CD1c-positive myeloid dendritic cell (primary cell): ENCODE results near the gene CPVL.
A peak's percentile ranks its signal among the peaks of the same experiment; 100 is the strongest.

Experiments
- DNase-seq: peaks from one replicate; pipeline ENCODE4 v3.0.0-alpha.2; 2016; ENCODE audit errors: extremely low spot score

CPVL gene

DNA sequence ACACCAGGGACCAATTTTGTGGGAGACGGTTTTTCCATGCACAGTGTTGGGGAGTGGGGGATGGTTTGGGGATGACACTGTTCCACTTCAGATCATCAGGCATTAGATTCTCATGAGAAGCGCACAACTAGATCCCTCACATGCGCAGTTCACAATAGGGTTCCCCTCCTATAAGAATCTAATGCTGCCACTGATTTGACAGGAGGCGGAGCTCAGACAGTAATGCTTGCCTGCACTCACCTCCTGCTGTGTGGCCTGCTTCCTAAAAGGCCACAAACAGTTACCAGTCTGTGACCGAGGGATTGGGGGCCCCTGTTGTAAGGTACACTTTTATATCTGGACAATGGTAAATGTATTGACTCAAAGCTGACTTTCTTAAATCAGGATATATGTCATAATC, 142.6 kb downstream of the CPVL start:
- DNase-seq = no peak

DNA sequence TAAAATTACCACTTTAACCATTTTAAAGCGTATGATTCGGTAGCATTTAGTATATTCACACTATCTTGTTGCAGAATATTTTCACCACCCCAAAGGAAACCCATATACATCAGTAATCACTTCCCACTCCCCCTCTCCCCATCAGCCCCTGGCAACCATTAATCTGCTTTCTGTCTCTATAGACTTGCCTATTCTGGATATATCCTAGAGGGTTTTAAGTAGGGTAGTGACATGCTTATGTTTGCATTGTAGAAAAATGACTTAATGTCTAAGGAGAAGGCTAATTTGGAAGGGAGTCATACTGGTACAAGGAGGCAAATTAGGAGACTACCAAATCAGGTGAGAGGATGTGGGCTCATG, 145.6 kb downstream of the CPVL start:
- no peak for DNase-seq

DNA sequence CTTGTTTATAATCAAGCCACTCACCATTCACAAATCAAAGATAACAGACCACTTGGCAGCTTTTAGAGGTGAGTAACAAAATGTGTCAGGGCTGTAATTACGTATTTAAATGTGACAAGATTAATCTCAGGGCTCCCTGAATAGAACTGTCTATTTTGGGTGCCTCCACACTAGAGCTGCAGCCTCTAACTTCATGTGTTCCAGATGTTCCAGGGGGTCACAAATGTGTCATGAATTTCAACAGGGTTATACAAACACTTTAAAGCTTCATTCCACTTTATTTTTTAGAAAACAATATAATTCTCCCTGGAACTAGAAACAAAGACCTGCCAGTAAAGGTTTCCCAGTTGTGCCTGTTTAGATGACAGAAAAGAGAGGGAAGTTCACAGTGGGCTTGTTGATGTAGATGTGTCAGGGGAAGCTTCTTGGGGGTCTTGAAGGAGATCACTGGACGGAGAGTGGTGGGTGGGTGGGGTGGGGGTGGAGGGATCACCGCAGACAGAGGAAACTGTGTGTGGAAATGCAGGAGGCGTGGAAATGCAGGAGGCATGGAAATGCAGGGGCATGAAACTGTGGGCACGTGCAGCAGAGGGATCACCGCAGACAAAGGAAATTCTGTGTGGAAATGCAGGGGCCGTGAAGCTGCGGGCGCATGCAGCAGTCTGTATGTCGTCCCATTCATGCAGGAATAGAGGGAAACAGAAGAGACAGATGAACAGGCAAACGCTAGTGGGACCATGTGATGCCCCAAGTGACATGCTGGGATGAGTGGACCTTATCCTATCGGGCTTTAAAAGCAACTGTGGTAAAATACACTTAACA, 146.2 kb downstream of the CPVL start:
- DNase-seq = no peak

DNA sequence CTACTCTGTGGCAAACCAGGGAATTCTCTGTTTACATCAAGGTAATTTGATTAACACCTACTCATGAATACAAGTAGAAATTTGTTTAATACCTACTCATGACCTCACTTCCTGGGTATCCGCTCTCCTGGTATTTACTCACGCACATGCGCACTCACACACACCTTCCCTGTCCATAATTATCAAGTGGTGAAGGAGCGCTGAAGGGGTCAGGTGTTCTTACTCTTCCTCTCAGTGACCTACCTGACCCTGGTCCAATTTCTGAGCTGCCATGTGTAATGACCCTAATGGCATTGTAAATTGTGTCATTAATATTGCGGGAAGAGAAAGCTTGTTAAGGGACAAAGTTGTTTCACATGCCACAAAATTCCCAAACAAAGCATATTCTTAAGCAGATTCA, 146.9 kb downstream of the CPVL start:
- DNase-seq = no peak

DNA sequence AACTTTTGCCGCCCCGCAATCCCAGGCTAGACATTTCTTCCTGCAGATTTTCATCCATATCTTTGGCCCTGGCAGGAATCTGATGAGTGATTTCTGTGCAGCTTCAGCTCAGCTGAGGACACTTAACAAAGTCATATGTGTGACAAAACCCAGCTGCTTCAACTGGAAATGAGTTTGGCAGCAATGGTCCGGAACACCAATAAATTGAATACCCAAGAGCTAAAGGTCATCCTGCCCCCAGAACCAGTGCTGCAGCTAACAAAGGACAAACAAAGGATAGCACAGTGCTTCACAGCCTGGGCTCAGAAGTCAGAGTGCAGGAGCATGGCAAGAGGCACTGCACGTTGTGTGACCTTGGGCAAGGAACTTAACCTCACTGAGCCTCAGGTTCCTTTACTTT, 148.2 kb downstream of the CPVL start:
- DNase-seq = no peak

DNA sequence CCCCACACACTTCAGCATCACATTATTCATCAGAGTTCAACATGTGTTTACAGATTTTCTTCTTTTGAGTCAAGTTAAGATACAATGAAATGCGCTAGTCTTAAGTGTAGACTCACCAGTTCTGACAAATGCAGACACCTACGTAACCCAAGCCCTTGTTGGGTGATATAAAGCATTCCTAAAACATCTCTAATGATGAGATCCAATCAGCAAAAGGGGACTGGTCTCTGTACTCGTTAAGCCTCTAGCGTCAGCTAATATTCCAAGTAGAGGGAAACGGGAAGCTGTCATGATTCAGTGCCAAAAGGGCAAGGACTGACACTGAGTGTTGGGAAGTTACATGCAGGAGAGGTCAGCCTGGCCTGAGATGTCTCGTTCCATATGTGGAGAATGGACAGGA, 149.5 kb downstream of the CPVL start:
- DNase-seq = no peak

DNA sequence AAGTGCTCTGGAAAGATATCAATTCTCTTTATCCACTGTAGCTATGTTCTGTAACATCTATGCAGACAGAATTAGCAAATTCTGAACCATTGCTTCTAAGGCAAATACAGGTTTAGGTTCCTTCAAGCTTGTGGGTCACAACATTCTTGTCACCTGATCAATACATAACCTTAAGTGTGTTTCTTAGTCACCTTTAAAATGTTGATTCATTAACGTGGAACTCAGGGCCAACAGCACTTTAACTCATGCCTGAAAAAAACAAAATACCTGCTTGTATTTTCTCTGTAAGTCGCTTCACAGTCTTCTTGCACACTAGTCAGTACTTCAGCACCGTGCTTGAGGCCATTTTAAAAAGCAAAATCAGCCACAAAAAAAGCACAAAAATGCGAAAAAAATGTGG, 153.0 kb downstream of the CPVL start:
- DNase-seq = no peak

DNA sequence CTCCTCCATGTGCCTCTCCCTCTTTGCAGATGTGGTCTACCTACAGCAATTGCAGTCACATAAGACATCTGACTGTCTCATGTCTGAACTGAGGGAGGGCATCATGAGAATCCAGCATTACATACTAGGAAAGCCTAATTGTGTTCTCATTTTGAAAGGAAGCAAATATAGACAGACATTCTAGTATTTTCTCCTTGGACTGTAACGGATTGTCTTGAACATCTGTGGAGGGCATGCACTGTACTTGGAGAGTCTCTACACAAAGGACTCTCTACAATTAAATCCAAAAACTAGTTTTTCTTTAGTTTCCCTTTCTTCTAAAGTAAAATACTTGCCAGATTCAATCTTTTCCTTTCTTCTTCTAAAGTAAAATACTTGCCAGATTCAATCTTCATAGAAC, 153.5 kb downstream of the CPVL start:
- DNase-seq = no peak

DNA sequence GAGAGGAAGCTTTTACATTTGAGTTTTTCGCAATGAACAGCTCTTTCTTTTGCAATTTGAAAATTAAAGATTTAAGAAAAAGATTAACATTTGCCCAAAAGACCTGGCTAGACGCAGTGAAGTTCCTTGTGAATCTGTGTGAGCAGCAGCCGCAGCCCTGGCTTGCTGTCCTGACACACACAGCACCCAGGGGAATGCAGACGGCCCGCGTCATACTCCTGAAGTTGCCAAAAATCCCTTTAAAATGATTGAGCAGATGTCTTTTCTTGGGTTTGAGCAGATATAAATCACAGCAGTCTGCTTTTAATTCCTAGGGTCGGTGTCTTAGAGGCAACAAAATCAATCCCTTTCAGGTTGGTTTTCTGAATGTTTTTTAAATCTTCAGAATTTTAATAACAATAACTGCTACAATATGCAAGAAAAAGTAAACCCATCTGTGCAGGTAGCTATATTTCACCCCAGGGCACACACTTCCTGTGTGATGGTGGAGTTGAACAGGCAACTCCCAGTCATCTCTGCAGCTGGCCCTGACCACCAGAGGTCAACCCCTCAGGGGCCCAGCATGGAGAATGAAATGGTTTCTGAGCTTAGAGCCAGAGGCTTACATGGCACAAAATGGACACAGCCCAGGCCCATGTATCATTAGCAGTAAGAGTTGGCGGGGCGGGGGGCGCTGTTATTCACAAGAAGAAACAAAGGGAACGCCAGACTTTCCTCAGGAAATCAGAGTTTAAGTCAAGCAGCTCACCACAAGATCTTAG, 156.0 kb downstream of the CPVL start:
- DNase-seq = no peak

DNA sequence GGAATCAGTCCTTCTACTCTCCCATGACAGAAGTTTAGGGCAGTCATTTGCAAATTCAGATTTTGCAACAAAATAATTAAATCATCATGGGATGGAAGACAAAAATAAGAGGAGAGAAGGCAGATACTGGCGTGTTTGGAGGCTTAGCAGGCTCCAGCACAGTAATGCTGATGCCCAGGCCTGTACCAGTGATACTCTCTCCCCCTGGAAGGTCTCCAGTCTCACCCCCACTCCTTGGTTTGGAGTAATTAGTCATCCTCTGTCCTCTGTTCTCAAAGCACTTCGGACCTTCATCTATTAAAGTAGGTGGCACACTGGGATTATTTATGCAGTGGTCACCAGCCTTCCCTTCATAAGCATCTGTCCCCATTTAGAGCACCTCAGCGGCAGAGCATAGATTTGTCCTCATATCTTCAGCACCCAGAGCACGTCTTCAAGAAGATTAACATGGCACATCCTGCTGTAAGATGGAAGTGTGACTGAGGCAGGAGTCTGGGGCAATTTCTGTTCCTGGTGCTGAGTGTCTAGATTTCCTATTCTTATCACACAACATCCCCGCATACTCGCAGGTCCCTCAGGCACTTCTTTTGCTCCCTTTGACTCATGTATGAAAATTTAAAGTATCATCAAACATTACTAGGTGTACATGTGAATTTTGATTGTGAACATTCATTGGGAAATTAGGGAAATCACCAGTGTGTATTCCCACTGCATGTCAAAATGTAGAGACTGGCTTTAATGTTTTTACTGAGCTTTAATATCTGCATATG, 156.9 kb downstream of the CPVL start:
- no peak for DNase-seq

DNA sequence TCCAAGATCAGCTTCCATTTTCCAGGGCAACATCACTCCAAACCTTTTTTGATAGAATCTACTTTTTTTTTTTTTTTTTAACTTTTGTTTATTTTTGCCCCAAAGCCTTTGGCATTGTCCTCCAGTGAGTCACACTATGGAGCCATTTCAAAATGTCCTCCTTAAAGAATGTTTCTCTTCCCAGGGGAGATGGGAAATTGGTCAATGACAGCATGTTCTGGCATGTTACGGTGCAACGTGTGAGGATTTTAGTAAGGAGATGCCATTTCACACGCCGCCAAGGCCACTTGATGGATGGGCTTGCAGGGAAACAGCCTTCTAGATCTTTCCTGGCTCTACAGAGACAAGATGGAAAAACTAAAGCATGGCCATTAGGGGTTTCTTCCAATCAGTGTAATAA, 157.5 kb downstream of the CPVL start:
- DNase-seq = no peak

DNA sequence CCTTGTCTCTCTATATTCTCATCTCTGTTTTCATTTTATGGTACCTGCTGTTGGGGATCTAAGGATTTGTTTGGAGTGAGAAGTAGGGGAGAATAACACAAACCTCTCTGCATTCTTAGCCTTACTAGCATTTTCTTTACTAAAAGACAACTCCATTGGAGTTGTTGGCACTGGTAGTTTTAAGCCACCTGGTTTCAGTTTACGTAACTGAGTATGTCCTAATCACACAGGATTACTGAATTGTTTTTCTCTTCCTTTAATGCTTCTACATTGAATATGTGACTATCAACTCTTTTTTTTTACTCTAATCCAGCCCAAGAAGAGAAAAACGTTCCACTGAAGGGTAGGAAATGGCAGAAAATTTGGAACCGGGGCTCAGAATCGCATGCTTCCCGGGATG, 158.2 kb downstream of the CPVL start:
- no peak for DNase-seq

DNA sequence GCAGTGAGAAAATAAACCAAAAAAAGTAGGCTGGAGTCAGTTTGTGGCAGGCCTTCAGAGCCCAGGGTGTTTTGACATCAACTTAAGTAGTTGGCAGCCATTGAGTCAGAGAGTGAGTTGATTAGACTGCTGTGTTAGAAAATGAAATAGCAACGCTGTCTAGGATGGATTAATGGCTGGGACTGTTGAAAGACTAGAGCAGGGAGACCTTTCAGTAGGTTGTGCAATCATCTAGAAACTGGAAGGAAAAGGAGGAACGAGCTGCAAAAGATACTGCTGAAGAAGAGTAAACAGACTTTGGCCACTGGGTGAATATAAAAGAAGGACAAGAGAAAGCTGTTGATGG, 159.6 kb downstream of the CPVL start:
- peak; percentile 47 for DNase-seq

DNA sequence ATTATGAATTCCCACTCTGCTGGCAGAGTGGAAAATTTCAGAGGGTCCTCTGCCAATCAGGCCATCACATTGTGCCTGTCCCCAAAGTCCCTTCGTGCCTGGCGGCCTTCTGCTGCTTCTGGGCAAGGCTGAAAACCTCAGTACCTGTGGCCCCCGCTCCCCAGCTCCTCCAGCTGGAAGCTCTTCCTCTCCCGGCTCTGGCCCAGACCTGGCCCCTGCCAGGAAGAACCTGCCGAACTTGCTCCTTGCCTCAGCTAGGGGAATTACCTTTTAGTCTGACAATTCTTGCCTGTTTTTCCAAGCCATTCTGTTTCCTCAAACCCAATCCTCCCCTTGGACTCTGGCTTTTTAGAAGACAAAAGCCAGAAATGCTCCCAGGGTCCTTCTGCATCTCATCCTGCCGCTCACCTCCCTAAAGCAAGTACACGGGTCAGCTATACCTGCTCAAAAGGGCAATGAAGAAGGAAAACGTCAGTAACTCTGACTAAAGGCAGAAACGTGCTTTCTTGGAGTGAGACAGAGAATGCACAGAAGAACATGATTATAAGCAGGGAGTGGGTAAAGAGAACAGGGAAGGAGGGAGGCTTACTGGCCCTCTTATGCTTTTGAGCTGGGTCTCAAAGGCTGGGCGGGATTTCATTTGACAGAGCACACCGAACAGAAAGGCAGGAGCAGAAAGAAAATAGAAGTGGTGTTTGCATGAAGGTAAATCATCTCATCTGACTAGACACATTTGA, 160.1 kb downstream of the CPVL start:
- DNase-seq = no peak

DNA sequence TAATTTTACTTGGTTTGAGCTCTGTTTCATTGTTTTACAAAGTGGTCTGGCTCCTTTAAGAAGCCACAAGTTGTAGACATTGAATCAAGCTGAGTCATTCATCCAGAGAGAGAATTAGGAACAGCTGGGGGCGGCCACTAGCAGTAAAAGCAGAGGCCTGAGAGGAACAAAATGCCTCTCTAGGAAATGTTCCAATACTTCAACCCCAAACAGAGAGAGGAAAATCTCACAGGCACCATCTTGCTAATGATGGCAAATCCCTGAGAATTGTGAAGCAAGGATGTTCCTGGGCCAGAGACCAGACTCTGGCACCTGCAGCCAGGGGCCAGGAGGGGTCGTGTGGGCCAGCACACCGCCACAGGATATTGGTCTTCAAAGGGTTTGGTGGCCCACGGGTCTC, 161.7 kb downstream of the CPVL start:
- DNase-seq = peak; percentile 61

DNA sequence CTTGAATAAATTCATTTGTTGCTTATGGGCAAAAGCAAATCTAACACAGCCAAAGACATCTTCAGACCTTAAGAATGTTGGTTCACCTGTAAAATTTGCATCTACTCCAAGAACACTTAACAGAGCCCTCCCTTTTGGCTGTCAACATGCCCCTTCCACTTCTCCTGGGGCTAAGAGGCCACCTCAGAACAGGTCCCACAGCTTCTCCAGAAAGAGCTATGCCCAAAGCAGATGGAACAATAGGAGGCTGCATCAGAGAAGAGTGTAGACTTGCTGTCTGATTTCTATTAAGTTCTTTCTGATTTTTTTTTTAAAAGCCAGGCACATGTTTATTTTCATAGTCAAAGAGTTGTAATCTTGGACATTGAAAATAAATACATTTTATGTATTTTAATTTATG, 162.1 kb downstream of the CPVL start:
- no peak for DNase-seq

DNA sequence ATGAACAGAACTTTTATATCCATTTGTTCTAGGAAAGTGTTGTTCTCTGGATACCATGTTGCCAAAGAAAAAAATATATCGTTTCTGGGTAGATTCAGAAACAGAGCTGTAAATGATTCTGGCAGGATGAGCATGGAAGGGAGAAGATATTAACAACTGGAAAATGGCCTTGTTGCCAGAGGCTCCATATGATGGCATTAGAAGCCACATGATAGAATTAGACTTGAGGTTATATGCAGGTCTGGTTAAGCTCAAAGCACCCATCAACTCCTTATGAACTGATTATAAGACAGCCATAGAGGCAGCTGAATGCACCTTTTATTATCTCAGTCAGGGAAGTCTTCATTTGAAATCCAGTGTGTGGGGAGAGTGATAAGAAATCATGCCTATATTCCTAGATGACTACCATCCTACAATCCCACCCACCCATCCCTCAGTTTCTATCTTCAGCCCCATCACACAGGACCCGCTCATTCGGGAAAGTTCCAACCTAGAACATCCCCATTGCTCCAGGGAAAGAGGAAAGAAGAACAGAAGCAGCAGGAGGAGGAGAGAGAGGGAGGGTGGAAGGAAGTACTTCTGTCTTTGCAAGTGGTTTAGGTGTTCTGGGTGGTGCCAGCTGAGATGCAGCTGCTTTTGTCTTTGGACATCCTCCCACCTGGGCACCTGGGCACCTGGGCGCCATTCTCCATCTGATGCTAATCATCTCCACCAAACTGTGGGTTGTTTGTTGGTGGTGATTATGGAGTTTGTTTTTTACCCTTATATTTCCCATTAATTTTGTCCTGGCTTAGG, 162.7 kb downstream of the CPVL start:
- no peak for DNase-seq

DNA sequence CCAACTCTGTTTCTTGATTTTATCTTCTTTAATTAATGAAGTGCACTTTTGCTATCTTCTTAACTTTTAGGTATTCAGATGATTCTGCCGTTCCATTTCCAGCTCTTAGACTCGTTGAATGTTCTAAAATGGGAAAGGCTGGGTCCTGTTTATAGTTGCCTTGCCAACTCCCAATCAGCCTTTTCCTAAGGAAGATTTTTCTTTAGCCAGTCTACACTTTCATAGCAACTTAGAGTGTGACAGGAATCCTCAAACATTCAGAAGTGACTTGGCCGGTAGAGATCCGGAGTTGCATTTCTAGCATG, 165.2 kb downstream of the CPVL start:
- no peak for DNase-seq

DNA sequence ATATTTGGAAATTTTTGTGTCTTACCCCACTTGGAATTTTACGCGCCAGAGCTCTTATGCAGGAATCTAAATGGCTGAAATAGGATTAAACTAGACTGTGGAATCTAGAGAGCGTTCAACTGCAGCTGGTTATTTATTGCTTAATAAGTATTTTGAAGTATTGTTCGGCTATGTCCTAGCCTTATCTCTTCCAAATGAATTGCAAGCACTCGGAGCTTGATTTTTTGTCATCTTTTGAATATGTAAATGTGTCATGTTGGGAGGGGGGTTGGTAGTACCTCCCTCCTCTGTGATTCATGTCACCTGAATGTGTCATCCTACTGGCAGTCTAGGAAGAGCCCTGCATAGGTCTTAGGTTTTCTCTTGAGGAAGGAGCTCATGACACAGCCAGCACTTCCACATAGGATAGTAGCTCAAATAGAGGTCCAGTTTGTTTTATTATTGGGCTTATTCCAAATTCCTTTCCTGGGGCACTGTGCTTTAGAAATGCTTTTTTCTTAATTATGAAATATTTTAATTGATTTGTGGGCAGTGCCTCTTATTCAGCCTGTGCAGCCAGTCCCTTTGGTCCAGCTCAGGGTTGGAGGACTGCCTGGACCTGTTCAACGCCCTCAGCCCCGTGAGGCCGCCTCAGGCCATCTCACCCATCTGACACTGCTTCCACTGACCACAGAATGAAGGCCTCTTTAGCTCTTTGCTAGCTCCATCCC, 165.7 kb downstream of the CPVL start:
- no peak for DNase-seq

DNA sequence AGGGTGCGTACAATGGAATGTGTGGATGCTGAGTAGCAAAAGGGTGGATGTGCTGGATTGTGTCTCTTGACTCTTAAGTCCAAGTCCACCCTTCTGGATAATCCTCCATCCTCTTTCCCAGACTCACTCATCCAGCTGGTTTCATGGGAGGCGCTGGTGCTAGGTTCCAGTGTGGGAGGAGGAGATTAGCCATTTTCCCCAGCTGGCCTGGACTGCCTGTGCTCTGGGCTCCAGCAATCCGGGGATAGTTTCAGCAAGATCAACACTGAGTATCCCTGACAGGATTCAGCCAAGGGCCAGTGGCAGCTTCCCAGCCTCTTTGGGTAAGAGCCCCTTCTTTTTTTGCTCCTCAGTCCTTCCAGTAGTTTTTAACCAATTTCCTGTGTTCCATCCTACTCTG, 166.6 kb downstream of the CPVL start:
- no peak for DNase-seq

DNA sequence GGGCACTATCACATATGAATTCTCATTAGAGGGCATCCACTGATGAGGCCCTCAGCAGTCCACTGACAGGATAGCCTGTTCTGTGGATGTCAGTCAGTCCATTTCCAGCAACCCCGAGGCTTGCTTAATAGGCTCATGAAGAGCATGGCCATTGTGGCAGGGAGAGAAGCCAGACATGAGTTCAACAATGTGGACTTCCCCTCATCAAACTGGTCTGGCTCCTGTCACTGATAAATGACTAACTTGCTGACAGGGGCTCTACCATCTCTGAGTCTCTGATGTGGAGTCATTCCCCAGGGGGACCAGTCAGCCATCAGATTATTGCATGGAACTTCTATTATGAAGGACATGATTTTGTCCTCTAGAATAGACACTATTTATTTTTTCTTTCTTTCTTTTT, 168.5 kb downstream of the CPVL start:
- DNase-seq = no peak
